GM19239 (cell line): ENCODE measurements around the gene MORN5.
A peak's percentile ranks its signal among the peaks of the same experiment; 100 is the strongest.

Experiments
- DNase-seq: peaks from one replicate; pipeline ENCODE4 v3.0.0; 2011; ENCODE audit warnings: low spot score; ENCODE audit not compliant: insufficient read length
- FAIRE-seq: peaks from 2 replicates; lab custom pipeline; 2011; peaks lifted over from hg19 to GRCh38; lab: Jason Lieb, UNC

The MORN5 gene

DNA sequence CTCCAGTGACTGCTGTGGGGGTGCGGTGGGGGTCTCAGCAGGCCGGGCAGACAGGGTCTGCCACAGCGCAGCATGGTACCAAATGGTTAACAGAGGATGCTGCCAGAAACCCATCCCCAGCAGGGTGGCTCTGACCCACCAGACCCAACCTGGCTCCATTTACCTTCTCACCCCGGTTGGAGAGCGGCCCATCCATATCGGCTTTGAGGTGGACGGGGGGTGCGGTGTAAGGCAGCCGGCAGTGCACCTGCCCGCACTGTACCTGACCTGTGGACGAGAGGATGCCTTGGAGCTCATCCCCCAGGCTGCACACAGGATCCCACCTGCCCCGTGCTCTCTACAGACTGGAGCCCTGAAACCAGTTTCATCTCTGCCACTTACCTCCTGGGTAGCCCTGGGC lies 49.7 kb downstream of the MORN5 start:
- no peak for FAIRE-seq
- DNase-seq: no peak

DNA sequence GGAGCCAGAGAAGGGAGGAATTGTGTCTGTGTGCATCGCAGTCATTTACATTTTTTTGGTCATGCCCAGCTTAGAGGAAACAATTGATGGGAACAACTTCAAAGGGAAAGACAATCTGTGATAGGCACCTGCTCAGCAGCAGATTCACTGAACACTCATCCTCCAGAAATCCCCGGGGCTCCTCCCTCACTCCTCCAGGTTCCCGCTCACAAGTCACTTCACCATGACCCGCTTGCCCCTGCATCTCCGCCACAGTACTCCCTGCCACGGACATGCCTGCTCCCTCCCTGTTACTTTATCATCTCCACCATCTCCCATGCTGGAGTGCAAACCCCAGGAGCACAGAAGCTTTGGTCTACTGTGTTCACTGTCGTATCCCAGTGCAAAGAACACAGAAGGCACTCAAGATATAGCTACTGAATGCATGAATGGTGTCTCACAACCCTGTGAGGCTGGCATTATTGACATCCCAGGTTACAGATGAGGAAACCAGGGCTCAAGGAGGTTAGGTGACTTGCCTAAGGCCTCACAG lies 52.8 kb downstream of the MORN5 start:
- DNase-seq: no peak
- FAIRE-seq: no peak

DNA sequence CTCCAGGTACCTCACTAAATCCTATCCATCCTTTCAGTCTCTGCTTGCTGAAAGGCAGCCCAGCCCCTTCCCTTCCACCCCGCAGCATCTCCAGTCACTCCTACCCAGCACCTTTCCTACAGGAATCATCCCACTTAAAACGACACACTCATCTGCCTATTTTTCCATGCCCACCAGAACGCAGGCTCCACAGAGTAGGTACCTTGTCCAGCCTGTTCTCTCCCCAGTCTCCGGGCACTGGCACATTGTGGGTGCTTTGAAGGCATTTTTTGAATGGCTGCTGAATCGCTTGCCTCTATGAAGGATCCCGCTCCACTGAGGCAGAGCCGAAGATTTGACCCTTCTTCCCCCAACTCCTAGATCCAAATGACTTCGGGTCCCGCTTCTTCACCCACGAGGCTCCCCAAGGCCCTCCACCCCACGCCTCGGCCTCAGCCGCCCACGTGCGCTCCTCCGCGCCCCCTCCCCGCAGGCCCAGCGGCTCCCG lies 53.4 kb downstream of the MORN5 start:
- no peak for FAIRE-seq
- DNase-seq: no peak

DNA sequence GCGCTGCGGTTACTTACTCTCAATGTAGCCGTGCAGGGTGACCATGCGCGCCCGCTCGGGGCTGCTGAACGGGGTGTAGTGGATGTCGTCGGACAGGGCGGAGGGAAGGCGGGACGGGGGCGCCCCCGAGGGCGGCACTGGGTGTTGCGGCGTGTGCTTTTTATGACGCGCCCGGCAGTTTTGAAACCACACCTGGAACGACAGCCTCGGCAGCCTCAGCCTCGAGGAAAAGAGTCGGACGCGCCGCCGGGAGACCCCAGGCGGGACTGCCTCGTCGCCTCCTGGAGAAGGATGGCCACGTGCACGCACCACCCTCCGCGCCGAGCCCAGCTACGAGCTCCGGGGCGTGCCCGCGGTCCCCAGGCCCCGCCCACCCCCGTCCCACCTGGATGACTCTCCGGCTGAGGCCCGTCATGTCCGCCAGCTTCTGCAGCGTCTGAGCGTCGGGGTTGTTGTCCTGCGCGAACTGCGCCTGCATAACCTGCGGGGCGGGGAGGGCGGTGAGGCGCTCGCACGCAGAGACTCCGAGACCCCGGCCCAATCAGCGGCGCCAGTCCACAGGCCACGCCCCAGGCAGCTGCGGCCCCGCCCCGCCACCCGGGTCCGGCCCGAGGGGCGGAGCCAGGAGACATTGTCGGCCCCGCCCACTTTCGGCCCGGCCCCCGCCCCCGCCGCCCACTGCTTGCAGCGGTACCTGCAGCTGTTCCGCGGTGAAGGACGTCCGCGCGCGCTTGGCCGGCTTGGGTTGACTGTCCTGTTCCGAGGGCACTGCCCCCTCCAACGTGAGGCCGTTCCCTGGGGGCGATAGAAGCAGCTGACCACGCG lies 54.1 kb downstream of the MORN5 start:
- FAIRE-seq: no peak
- DNase-seq: peak; percentile 79

DNA sequence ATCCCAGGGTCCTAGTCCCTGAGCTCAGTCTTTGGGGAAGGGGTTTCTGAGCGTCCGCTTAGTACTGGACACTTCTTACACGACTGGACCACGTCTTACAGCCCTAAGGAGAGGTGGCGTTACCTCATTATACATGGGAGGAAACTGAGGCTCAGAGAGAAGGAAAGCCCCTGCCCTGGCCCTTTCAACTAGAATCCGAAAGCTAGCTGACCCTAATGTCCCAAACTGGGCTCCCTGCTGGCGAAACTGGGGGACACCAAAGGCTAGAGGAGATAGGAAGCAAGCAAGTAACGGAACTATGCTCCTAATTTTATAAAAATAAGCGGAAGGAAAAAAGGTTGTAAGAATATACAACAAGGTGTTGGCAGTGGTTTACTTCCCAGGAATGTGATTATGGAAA lies 54.8 kb downstream of the MORN5 start:
- DNase-seq (no peak), FAIRE-seq (no peak)

DNA sequence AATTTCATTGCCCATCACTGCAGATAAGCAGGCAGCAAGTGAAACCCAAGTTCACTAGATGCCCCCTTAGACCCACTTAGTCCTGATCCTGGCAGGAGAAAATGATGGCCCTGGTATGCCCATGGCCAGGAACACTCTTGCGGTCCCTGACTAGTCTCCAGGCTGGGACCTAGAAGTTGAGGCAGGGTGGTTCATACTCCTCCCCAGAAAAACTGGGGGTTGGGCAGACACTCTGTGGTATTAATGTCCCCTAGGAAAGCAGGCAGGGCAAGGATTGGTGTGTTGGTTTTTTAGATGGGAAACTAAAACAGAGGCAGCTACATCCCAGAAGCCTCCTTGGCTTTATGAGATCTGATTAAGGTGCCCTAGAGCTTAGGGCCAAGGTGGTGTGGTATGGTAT lies 56.0 kb downstream of the MORN5 start:
- FAIRE-seq (no peak), DNase-seq (no peak)

DNA sequence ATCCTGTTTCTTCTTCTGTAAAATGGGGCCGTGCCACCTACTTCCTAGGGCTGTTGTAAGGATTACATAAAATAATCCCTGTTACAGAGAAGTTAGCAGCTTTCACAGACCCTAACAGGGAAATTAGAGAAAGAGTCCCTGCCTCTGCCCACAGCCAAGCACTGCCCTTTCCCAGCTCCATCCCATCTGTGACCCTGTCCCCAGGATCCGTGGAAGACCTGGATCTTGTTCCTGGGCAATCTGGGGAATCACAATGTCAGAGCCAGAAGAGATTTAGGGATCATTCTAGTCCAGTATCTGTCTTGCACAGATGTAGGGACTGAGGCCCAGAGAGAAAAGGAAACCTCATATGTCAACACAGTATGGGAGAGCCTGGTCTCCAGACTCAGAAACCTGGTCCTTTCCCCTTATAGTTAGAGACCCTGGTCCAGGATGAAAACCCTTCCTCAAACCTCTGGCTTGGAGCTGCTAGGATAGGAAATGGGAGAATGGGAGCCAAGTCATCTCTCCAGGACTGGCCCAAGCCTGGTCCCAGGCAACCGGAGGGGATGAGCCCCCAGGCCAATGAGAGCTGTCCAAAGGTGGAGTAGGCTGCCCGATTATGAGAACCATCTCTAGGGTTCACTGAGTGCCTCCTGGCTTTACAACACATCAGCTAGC lies 56.6 kb downstream of the MORN5 start:
- DNase-seq (no peak), FAIRE-seq (no peak)

DNA sequence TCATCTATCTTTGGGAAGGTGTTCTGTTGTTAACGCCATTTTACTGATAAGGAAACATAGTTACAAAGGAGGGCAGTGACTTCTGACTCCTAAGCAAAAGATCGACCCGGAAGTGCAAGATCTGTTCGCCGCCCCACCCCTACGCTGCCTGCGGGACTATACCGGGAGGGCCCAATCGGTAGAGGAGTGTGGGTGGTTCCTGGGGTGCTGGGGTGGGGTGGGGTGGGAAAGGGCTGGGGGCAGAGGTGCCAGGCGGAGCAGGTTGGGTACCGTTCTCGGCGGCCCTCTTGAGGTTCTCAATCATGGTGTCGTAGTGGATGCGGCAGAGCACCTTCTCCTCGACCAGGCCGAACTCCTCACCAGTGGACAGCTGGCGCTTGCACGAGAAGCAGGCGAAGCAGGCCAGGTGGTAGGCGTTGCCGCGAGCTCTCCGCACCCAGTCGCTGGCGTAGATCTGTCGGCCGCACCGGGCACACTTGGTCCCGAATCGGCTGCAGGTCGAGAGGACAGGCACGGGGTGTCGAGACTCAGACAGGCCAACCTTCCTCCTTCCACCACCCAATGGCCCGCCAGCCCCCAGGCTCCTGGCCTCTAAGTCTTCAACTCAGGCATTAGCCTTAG lies 57.2 kb downstream of the MORN5 start:
- no peak for FAIRE-seq
- no peak for DNase-seq

DNA sequence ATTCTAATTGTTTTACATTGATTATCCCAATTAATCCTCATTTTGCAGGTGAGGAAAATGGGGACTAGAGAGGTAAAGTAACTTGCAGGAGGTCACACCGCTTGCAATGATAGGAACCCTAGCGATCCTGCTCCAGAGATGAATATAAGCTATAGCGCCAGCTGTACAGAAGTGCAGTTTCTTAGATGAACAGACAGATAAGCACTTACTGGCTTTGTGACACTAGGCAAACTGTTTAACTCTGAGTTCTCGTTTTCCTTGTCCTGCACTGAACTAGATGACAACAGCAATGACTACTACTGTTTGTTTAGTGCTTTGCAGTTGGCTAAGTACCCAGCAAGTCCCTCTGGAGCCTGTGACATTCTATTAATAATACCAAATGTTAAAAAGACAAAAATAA lies 57.9 kb downstream of the MORN5 start:
- DNase-seq (no peak), FAIRE-seq (no peak)

DNA sequence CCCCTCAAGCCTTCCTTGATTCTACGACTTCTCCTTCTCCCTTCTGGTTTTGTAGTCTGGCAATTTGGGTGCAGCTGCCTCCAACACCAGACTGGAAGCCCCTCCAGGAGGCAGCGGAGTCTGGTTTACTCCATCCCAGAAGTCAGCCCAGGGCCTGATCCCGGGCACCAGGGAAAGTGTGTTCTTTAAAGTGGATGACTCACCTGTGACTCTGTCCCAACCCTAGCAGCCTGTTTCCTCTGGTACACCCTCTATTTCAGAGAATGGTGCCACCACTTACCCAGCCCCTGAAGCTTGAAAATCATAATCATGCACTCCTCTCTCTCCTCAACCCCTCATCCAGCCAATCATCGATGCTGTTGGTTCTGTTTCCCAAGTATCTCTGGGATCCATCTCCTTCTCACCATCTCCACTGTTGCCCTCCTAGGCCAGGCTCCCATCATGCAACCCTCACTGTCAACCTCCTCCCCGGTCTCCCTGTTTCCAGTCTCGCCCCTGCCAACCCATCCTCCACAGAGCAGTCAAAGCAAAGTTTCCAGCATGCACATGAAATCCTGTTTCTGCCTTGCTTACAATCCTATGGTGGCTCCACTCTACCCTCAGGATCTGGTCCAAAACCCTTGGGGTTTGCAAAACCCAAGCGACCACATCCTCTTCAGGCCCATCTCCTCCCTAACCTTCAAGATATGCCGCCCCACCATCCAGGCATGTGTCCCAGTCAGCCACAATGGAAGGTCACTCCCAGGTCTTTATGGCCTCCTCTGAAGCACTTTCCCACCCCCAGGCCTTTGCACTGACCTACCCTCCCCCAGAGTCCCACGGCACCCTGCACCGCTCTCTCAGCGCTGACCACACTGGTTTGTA lies 58.6 kb downstream of the MORN5 start:
- FAIRE-seq (no peak), DNase-seq (no peak)

DNA sequence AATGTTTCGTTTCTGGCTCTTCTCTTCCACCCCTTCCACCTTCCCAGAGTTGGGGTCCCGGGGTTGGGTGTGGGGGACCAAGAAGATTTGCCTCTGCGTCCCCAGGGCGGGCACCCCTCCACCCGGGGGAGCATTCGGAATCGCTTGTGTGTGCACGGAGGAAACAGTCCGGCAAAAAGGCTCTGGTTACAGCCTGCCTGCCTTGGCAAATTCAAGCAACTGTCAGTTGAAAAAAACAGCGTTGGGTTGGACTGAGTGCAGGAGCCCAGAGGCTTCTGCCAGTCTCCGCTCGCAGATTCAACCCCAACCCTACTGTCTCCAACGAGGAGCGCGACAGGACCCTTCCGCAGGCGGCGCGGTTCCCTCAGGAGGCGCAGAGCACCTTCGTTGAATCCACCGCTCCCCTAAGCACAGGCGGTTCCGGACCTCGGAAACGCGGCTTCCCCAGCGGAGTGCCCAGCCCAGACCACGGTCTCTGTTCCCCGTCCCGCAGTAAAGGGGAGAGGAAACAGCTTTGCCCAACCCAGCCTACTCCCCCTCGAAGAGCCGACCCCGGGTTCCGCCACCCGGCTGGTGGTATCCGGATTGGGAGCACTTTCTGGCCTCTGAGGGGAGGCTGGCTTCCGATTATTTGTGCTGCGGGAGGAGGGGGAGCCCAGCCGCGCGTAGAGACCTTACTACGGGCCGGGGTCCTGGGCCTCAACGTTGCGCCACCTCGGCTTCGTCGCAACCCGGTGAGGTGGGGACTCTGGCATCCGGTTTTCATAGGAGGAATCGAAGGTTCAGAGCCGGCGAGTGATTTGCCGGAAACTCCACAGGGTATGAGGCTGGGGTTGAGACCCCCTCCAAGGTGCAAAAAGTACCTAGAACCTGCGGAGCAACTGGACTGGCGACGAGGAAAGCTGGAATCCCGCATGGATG lies 59.5 kb downstream of the MORN5 start:
- DNase-seq (no peak), FAIRE-seq (no peak)

DNA sequence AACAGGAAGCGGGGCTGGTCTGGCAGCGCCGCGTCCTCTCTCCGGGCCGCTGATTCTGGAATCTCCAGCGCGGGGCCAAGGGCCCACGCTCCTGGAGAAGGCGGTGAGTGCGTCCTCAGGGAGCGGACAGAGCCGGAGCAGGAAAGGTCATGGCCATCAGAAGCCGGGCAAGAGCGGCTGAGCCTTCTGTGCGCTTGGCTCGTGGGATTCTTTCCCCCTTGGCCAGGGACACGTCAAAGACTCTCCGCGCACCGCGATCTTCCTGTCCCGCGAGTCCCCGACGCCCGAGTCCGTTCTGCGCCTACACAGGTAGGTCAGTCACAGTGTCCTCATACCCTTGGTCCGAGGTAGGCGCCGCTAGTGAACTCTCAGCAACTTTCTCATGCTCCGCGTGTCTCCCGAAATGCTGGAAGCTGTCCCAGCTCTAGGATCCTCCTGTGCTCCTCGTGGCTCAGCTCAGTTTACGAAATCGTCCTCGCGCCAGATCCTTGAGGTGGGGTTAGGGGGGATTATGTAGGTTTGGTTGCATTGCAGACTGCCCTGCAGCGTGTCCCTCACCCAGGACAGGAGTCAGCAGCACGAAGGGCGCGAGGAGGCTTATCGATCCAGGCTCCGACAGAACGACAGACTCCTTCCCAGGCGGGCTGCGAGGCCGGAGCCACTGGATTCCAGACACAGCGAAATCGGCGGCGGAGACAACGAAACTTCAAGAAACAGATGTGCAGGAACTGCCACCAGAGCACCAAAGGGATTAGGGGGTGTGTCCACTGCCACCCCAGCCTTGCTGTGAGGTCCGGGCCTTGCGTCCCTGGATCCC lies 60.4 kb downstream of the MORN5 start:
- FAIRE-seq: no peak
- DNase-seq: no peak

DNA sequence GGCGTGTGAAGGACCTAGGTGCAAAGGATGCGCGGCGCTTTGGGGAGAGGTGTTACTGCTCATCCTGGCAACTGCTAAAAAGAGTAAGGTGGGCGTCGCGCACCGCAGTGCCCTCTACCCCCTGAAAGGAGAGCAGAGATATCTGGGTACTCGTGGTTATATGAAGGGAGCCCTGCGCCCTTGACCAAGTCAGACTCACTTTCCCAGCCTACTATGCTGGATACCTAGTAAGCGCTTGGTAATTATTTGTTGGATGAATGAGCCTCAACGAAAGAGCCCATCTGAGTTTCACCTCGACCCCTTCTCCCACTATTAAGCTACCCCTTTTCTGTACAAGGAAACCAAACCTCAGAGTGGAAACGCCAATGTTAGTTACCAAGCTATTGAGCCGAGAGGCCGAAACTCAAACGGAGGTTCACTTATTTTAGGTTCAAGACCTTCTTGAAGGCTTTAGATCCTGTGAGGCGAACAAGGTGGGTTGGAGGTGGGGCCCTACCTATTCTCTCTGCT lies 61.0 kb downstream of the MORN5 start:
- DNase-seq (no peak), FAIRE-seq (no peak)

DNA sequence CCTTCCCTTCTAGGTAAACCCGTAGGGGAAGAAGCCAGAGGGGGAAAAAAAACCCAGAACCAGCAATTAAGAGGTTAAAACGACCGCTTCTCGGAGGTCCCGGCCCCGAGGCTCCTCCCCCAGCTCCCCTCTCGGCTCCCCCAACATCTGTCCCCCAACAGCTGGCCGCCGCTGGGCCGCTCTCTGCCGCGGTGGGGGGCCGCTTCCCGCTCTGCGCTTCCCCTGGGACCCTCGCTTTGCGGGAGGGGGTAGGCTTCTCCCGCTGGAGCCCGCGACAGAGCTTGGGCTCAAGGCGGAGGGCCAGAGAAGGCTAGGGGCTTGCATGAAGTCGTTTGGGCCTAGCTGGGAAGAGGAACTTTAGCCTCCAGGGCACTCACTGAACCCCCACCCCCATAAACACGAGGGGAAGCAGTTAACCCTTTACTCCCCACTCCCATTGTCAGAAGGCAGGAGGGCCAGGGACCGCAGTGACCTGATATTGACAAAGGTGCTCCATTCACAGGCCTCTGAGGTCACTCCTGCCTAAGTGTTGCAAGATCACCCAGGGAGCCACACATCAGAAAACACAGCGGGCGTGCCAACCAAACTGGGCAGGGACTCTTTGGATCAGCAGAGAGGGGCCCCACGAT lies 61.6 kb downstream of the MORN5 start:
- DNase-seq (no peak), FAIRE-seq (no peak)

DNA sequence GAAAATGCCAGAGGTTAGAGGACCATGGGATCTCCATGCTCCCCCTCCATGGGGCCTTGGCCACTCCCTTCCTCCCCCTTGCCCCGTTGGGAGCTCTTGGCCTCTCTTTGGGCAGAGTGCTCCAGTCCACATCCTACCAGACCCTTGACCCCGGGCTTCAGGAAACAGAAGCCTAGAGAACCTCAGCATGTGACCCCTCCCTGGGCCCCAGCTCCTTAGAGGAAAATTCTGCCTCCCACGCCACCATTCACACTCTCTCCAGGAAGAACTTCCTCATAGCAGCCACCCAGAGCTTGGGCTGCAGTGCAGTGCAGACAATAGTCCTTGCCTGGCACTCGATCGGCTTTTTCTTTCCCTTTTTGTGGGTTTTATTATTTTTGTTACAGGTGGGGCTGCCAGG lies 63.1 kb downstream of the MORN5 start:
- DNase-seq (no peak), FAIRE-seq (no peak)

DNA sequence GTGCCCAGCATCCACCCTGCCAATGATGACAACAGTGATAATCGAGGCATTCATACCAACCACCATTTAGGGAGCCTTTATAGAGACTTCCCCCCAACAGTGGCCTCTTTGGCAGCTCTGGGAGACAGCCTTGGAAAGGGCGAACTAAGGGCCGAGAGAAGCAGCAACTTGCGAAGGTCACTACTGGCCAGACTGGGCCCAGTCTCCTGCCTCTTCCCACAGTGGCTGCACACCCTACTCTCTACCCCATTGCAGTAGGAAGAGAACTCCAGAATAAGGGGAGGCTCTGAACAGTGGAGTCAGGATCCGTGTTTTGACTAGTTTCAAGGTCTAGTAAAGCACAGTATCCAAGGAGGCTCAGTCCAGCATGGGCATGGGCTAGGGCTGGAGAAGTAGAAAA lies 63.7 kb downstream of the MORN5 start:
- no peak for FAIRE-seq
- no peak for DNase-seq

DNA sequence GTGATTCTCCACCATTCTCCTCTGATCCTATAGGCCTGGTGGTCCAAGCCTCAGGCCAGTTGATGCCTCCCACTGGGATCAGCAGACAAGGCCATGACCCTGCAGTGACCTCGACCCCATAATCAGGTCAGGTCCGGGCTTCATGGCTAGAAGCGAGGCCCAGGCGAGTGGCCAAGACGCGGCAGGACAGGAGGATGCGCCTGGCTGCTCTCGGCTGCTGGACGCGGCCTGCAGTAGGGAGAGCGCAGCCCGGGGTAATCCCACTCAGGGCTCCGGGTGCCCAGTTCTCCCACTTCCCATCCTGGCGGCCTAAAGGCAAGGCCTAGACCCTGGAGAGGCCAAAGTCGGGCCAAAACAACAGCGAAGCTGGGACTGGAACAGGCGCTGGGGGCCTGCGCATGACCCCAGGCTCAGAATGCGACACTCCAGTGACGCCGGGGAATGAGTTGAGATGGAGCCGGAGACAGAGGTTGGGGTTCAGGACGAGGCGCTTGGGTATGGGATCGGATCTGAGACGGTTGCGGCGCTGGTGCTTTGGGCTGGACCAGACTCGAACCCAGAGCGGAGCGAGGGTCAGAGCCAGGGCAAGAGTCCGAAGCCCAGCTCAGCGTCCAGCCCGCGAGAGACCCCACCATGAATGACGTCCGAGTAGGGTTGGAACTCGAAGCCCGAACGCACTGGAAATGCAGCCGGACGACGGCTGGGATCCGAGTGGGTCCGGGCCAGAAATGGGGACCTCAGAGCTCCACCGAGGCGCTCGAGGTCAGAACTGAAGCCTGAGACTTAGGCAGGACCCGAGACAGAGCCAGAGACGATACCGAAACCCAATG lies 65.8 kb downstream of the MORN5 start:
- FAIRE-seq: no peak
- DNase-seq: no peak
